VCaP (cell line): ENCODE measurements around the gene KDM1B.
"Not testable (repeated sequence)": the region's sequence is repeated elsewhere in the genome, so short reads cannot be mapped to it uniquely, and the experiment has no call there.

Source experiments
- H3K27ac ChIP-seq: fragments of 450-650 bp; 2 replicates; pipeline ENCODE4 v1.5.1; 2017
- CTCF ChIP-seq: fragments of 450-650 bp; conservative IDR thresholded peaks from 2 replicates; pipeline ENCODE4 v1.5.1; 2017; ENCODE audit warnings: mild to moderate bottlenecking, moderate library complexity

KDM1B gene

GRCh38 chr6:18139935-18140621, 15.1 kb upstream of the KDM1B start:
- H3K27ac ChIP-seq = no peak overlapping the region
- no peak for TF ChIP-seq CTCF

- H3K27ac ChIP-seq = no peak overlapping the region
- TF ChIP-seq CTCF = no peak
Measured at GRCh38 chr6:18141805-18142590, 13.2 kb upstream of the KDM1B start.

GRCh38 chr6:18142591-18142861, 12.7 kb upstream of the KDM1B start:
- no peak overlapping the region for H3K27ac ChIP-seq
- TF ChIP-seq CTCF = no peak

- H3K27ac ChIP-seq = no peak overlapping the region
- TF ChIP-seq CTCF = no peak
Measured at GRCh38 chr6:18147160-18147559, 8.1 kb upstream of the KDM1B start.

GRCh38 chr6:18147616-18148015, 7.6 kb upstream of the KDM1B start:
- no peak for TF ChIP-seq CTCF
- H3K27ac ChIP-seq = no peak overlapping the region

- TF ChIP-seq CTCF = no peak
- no peak overlapping the region for H3K27ac ChIP-seq
Measured at GRCh38 chr6:18148304-18149025, 6.8 kb upstream of the KDM1B start.

GRCh38 chr6:18151391-18151790, 3.8 kb upstream of the KDM1B start:
- not testable (repeated sequence) for H3K27ac ChIP-seq

GRCh38 chr6:18151801-18152200, 3.4 kb upstream of the KDM1B start:
- no peak overlapping the region for H3K27ac ChIP-seq
- TF ChIP-seq CTCF = no peak
